Measurements from ENCODE around the gene CCDC85A.

DNA sequence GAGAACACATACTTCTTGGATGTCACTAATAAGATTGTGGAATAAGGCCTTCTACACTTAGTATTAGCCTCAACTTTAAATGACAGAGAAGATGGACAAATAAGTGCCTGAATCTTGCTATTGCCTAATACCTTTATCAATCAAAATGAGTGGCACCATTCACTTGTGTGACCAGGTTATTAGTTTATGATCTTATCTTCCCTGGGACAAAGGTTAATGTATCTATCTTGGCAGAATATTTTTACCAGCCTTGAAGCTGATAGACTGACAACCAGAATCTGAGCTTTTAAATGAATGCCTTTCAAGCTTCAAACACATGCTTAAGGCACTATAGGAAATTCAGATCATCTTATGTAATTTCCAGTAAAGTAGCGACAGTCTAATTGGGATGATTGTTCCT is 202.9 kb downstream of the CCDC85A start:
- TF ChIP-seq CHD2 (IDR thresholded peaks at IDR 0.05; ENCODE audit: low read length, partially characterized antibody) (no peak), POLR2AphosphoS5 (IDR thresholded peaks at IDR 0.05; ENCODE audit: low read depth, low read length) (no peak), EP300 (IDR thresholded peaks at IDR 0.05; ENCODE audit: borderline replicate concordance in 1 of 2, low read depth in 1 of 2, low read length in 1 of 2) (no peak), REST (IDR thresholded peaks at IDR 0.05; ENCODE audit: low read depth, low read length) (no peak), MAX (IDR thresholded peaks at IDR 0.05; ENCODE audit: low read depth) (no peak), FOSL2 (IDR thresholded peaks at IDR 0.05; ENCODE audit: borderline replicate concordance, low read depth) (no peak), RFX5 (IDR thresholded peaks at IDR 0.05; ENCODE audit: low read length) (no peak), RAD21 (IDR thresholded peaks at IDR 0.05; ENCODE audit: low read length) (no peak), TEAD4 (IDR thresholded peaks at IDR 0.05; ENCODE audit: borderline replicate concordance, insufficient read depth) (no peak)
- TF ChIP-seq, protein P1, sequence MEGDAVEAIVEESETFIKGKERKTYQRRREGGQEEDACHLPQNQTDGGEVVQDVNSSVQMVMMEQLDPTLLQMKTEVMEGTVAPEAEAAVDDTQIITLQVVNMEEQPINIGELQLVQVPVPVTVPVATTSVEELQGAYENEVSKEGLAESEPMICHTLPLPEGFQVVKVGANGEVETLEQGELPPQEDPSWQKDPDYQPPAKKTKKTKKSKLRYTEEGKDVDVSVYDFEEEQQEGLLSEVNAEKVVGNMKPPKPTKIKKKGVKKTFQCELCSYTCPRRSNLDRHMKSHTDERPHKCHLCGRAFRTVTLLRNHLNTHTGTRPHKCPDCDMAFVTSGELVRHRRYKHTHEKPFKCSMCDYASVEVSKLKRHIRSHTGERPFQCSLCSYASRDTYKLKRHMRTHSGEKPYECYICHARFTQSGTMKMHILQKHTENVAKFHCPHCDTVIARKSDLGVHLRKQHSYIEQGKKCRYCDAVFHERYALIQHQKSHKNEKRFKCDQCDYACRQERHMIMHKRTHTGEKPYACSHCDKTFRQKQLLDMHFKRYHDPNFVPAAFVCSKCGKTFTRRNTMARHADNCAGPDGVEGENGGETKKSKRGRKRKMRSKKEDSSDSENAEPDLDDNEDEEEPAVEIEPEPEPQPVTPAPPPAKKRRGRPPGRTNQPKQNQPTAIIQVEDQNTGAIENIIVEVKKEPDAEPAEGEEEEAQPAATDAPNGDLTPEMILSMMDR (IDR thresholded peaks at IDR 0.05), result no peak
- TF ChIP-seq, protein P2, sequence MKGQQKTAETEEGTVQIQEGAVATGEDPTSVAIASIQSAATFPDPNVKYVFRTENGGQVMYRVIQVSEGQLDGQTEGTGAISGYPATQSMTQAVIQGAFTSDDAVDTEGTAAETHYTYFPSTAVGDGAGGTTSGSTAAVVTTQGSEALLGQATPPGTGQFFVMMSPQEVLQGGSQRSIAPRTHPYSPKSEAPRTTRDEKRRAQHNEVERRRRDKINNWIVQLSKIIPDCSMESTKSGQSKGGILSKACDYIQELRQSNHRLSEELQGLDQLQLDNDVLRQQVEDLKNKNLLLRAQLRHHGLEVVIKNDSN (IDR thresholded peaks at IDR 0.05; ENCODE audit: borderline replicate concordance, low read depth), result no peak

Data from SK-N-SH (cell line).